GM12865 (cell line): ENCODE data around the gene PTPRK.

Experiments used
- DNase-seq: peaks from one replicate; pipeline ENCODE4 v3.0.0; 2010; ENCODE audit warnings: low read depth
- H3K4me3 ChIP-seq: 2 replicates; pipeline ENCODE4 v1.5.1; 2011; ENCODE audit warnings: mild to moderate bottlenecking, low read depth, low read length, control low read depth
- CTCF ChIP-seq: IDR thresholded peaks from 2 replicates; pipeline ENCODE4 v1.5.1; 2011; ENCODE audit warnings: low read length, control low read depth, low read depth, inconsistent platforms; ENCODE audit not compliant: insufficient read depth; ENCODE audit errors: missing control alignments

PTPRK gene

DNA sequence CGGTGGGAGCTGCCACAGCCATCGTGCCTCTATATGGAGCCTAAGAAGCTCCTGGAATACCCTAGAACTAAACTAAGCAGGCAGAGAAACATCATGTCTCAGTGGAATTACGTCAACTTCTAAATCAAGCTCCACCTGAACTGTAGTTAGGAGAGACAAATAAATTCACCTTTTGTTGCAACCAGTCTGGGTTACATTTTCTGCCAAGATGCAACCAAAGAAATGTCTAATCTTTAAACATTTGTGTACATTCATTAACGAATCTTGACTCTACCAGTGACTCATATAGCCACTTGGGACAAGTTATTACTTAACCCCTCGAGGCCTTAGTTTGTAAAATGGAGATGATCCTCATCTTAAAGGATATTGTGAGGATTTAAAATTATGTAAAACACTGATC is 8.9 kb downstream of the PTPRK start:
- TF ChIP-seq CTCF: no peak
- no peak for DNase-seq
- no peak overlapping the region for H3K4me3 ChIP-seq

GRCh38 chr6:128509709-128510108 is 10.7 kb downstream of the PTPRK start:
- H3K4me3 ChIP-seq: no peak overlapping the region
- no peak for DNase-seq
- TF ChIP-seq CTCF: no peak

- H3K4me3 ChIP-seq: no peak overlapping the region
- DNase-seq: no peak
- no peak for TF ChIP-seq CTCF
Measured at GRCh38 chr6:128508588-128509296, 11.7 kb downstream of the PTPRK start.

DNA sequence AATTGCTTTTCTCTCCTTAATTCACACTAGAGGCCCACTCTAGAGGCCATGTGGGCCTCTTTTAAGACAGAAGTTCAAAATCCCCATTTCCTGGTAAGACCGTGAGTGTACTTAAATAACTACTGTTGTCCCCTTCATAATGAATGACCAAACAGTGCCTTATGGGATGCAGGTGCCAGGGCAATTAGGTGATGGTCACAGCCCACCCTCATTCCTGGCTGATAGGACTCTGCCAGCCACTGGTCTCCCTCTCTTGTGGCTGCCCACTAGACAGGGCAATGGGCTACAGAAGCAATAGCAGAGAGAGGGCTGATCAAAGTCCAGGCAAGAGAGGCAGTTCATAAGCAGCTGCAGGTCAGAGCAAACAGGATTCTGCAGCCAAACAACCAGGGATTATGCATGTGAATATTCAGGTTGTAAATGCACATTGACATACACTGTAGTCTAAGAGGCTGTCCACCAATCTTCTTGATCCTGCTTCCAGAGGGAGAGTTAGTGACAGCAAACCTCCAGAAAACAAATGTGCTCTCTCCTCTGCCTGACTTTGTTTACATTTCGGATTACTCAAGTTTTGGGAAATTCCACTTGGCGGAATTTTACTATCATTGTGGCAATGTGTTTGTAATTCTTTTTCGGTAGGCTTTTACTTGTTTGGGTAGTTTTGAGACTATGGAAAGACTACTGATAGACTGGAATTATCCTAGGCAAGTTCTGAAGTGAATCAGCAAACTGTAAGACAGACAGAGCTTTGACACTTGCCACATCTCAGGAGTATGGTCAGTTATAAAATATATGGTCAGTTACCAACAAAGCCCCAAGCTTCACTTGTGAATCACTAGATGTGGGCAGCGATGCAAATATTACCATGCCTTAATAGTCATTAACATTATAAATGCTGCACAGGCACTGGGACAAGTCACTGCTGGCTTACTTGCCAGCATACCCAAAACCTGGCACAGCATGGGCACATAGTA is 12.8 kb downstream of the PTPRK start:
- TF ChIP-seq CTCF: no peak
- no peak for DNase-seq

DNA sequence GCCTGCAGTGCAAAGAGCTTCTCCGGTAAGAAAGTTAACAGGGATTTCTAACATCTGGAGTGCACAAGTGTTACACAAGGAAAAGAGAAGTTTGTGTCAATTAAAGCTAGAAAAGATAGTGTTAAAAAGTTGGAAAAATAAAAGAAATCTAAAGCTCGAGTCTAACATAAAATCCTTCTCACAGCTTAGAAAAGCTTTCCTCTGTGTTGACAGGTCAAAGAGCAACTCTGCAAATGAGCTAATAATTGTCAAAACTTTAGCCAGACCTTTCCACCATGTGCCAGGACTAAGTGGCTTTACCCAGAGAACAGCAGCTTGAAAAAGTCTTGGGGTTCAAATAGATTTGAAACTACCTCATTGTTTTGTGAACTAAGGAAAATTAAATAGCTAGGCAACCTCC is 14.8 kb downstream of the PTPRK start:
- no peak for TF ChIP-seq CTCF
- no peak for DNase-seq
- no peak overlapping the region for H3K4me3 ChIP-seq

More for the DNA sequence above, 12.8 kb downstream of the PTPRK start:
- H3K4me3 ChIP-seq: no peak overlapping the region

DNA sequence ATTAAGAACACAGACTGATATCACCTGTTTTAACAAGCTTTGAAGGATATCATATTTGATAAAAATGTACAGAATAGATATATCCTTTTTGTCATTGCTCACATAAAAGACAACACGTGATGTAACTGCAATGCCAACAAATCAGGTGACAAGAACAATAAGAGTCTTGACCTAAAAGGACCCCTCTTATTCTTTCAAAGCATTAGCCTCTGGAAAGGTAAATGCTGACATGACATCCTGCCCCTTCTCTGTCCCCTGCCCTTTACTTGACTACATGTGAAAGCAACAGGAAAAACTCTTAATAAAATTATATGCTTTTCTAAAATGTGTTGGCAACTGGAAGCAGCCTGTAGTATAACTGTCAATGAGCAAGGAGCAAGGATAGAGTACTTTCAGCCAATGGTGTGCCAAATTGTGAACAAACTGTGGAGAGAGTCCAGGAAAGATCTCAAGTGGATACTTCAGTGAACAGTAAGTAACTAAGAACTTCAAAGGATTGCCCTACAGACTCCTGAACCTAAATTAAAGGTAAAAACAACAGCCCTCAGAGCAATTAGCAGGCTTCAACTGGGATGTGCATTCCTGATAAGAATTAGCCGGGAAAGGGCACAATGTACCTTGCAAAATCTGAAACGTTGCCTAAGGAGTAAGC is 16.3 kb downstream of the PTPRK start:
- no peak for DNase-seq
- no peak for TF ChIP-seq CTCF
- H3K4me3 ChIP-seq: no peak overlapping the region
